GM12801 (cell line): ENCODE data around the gene CLASP1.

Experiments
- TF ChIP-seq, protein P1 (sequence below): IDR thresholded peaks from one replicate; pipeline ENCODE4 v1.5.1; 2011; ENCODE audit warnings: control low read depth; ENCODE audit not compliant: insufficient read length; ENCODE audit errors: extremely low read depth

The CLASP1 gene

GRCh38 chr2:121626777-121627524, 22.3 kb downstream of the CLASP1 start:
- TF ChIP-seq, protein P1, sequence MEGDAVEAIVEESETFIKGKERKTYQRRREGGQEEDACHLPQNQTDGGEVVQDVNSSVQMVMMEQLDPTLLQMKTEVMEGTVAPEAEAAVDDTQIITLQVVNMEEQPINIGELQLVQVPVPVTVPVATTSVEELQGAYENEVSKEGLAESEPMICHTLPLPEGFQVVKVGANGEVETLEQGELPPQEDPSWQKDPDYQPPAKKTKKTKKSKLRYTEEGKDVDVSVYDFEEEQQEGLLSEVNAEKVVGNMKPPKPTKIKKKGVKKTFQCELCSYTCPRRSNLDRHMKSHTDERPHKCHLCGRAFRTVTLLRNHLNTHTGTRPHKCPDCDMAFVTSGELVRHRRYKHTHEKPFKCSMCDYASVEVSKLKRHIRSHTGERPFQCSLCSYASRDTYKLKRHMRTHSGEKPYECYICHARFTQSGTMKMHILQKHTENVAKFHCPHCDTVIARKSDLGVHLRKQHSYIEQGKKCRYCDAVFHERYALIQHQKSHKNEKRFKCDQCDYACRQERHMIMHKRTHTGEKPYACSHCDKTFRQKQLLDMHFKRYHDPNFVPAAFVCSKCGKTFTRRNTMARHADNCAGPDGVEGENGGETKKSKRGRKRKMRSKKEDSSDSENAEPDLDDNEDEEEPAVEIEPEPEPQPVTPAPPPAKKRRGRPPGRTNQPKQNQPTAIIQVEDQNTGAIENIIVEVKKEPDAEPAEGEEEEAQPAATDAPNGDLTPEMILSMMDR, result no peak

DNA sequence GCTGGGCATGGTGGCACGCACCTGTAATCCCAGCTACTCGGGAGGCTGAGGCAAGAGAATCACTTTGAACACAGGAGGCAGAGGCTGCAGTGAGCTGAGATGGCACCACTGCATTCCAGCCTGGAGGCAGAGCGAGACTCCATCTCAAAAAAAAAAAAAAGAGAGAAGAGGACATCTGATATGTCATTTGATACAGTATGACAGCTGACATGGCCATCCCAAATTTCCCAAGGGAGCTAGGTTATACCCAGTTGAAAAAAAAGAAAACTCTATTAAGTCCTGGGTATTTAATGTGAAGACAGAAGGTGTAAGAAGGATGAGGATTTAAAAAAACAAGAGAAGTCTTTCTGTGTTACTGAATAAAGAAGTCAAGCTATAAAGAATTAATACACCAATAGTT, 23.3 kb downstream of the CLASP1 start:
- TF ChIP-seq, protein P1, result no peak

GRCh38 chr2:121617042-121617599, 32.1 kb downstream of the CLASP1 start:
- TF ChIP-seq, protein P1, result no peak

- TF ChIP-seq, protein P1, result no peak
These were observed 35.5 kb downstream of the CLASP1 start for GRCh38 chr2:121613774-121614173.

DNA sequence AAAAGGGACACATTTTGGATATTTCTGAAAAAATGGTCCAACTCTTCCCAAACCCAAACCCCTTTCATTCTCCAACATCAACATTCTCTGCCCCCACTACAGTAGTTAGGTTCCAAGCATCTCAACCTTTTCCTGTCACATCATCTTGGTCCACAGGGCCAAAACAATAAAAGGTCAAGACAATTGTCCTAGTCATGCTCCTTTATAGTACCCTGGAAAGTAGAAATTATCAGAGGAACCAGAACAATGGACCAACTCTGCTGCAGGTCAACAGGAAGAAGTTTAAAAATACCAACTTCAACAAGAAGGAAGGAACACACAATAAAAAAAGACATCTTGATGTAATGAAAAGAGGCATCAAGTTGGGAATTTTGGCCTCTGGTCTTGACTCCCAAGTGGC, 36.1 kb downstream of the CLASP1 start:
- TF ChIP-seq, protein P1, result no peak

- TF ChIP-seq, protein P1, result no peak
These were observed 37.2 kb downstream of the CLASP1 start for GRCh38 chr2:121611730-121612705.

DNA sequence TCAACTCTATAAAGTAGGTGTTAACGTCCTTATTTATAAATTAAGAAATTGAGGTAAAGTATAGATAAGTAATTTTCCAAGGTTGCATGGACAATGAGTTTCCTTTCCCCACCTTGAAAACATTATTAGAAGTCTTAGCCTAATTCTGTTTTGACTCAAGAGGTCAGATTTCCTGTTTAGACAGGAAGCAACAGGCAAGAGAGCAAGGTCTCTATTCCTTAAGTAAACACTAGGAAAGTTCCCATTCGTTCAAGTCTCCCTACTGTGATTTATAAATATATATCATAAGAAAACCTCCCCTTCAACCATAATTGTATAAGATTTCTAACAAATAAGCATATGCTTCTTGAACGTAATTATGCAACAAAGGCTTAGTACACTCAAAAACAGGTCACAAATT, 40.3 kb downstream of the CLASP1 start:
- TF ChIP-seq, protein P1, result no peak
